PFSK-1 (cell line): ENCODE results near the gene SLCO3A1.

ENCODE experiments used
- FOXP2 ChIP-seq: optimal IDR thresholded peaks from 2 replicates; pipeline ENCODE3; 2011; ENCODE audit warnings: borderline replicate concordance, control low read depth, inconsistent platforms; ENCODE audit not compliant: insufficient read depth; ENCODE audit errors: extremely low read length, extremely low read depth
- POLR2AphosphoS5 ChIP-seq: IDR thresholded peaks from 2 replicates; pipeline ENCODE4 v1.6.1; 2012; ENCODE audit warnings: low read depth, mild to moderate bottlenecking, control low read depth, low read length, moderate library complexity
- SIN3A ChIP-seq: IDR thresholded peaks from 2 replicates; pipeline ENCODE4 v1.6.1; 2012; ENCODE audit warnings: mild to moderate bottlenecking, low read length, moderate library complexity, borderline replicate concordance; ENCODE audit not compliant: insufficient read depth
- TAF1 ChIP-seq: IDR thresholded peaks from 2 replicates; pipeline ENCODE4 v1.6.1; 2012; ENCODE audit warnings: low read length, control low read depth, borderline replicate concordance; ENCODE audit not compliant: insufficient read depth
- TF ChIP-seq, protein P1 (sequence below), 2 experiments: IDR thresholded peaks; 2 replicates each; pipeline versions ENCODE4 v1.6.1 to v1.8.0; 2011 to 2012; ENCODE audit warnings: low read depth in 2 of 2, low read length in 2 of 2, control low read depth in 1 of 2, inconsistent platforms in 1 of 2, mild to moderate bottlenecking in 1 of 2, moderate library complexity in 1 of 2; ENCODE audit not compliant: insufficient read depth in 1 of 2

Gene SLCO3A1

GRCh38 chr15:91975241-91975978, 121.9 kb downstream of the SLCO3A1 start:
- TF ChIP-seq, protein P1, sequence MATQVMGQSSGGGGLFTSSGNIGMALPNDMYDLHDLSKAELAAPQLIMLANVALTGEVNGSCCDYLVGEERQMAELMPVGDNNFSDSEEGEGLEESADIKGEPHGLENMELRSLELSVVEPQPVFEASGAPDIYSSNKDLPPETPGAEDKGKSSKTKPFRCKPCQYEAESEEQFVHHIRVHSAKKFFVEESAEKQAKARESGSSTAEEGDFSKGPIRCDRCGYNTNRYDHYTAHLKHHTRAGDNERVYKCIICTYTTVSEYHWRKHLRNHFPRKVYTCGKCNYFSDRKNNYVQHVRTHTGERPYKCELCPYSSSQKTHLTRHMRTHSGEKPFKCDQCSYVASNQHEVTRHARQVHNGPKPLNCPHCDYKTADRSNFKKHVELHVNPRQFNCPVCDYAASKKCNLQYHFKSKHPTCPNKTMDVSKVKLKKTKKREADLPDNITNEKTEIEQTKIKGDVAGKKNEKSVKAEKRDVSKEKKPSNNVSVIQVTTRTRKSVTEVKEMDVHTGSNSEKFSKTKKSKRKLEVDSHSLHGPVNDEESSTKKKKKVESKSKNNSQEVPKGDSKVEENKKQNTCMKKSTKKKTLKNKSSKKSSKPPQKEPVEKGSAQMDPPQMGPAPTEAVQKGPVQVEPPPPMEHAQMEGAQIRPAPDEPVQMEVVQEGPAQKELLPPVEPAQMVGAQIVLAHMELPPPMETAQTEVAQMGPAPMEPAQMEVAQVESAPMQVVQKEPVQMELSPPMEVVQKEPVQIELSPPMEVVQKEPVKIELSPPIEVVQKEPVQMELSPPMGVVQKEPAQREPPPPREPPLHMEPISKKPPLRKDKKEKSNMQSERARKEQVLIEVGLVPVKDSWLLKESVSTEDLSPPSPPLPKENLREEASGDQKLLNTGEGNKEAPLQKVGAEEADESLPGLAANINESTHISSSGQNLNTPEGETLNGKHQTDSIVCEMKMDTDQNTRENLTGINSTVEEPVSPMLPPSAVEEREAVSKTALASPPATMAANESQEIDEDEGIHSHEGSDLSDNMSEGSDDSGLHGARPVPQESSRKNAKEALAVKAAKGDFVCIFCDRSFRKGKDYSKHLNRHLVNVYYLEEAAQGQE (IDR thresholded peaks at IDR 0.05; ENCODE audit: insufficient read depth in 1 of 2, low read depth in 2 of 2, low read length in 2 of 2): no peak
- no peak for TF ChIP-seq FOXP2
- TF ChIP-seq TAF1: no peak
- TF ChIP-seq POLR2AphosphoS5: no peak
- TF ChIP-seq SIN3A: no peak

DNA sequence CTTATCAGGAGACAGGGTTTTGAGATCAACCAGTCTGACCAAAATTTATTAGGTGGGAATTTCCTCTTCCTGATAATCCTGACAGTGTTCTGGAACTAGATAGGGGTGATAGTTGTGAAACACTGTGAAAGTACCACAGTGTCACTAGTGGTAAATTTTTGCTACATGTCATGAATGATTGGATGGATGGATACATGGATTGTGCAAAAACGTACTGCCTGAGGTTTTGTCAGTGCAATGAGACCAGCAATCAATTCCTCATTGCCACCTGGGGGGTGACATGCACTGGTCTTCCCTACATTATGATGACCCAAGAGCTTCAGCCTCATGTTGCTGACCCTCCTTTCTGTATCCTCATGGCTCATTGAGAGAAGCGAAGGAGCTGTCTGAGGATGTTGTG, 123.5 kb downstream of the SLCO3A1 start:
- TF ChIP-seq POLR2AphosphoS5: no peak

DNA sequence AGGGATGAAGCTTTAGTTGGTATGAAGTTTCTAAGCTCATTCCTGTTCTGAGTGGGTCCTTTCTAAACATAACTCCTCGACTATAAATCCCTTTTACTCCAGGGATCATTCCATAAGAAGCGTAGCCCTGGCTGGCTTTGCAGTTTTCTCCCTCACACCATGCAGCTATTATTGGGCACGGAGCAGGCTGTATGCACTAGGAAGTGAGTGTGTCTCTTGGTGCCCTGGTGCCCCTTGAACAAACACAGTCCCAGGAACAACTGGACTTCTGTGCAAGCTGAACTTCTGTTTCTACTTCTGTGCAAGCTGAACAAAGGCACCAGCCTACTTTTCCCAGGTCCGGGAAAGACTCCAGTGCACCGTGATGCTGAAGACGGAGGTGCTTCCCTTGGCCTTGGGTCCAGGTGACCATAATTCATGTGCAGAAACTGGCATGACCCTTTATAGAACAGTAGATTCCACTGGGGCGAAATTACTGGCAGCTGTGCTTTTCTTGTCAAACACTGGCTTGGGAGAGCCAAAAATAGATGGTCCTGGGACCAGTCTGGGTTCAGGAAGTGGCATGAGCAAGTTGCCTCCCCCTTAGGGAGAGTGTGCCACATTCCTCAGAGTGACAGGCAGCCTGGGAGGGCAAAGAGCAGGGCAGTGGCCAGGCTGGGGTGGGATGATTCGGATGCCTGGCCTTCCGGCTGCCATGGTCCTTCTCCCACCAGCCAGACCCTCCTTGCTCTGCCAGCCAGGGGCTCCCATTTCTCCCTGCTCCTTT, 127.2 kb downstream of the SLCO3A1 start:
- TF ChIP-seq POLR2AphosphoS5: no peak
- TF ChIP-seq SIN3A: no peak
- TF ChIP-seq TAF1: no peak
- no peak for TF ChIP-seq FOXP2
- TF ChIP-seq, protein P1 (IDR thresholded peaks at IDR 0.05; ENCODE audit: insufficient read depth in 1 of 2, low read depth in 2 of 2, low read length in 2 of 2): no peak

DNA sequence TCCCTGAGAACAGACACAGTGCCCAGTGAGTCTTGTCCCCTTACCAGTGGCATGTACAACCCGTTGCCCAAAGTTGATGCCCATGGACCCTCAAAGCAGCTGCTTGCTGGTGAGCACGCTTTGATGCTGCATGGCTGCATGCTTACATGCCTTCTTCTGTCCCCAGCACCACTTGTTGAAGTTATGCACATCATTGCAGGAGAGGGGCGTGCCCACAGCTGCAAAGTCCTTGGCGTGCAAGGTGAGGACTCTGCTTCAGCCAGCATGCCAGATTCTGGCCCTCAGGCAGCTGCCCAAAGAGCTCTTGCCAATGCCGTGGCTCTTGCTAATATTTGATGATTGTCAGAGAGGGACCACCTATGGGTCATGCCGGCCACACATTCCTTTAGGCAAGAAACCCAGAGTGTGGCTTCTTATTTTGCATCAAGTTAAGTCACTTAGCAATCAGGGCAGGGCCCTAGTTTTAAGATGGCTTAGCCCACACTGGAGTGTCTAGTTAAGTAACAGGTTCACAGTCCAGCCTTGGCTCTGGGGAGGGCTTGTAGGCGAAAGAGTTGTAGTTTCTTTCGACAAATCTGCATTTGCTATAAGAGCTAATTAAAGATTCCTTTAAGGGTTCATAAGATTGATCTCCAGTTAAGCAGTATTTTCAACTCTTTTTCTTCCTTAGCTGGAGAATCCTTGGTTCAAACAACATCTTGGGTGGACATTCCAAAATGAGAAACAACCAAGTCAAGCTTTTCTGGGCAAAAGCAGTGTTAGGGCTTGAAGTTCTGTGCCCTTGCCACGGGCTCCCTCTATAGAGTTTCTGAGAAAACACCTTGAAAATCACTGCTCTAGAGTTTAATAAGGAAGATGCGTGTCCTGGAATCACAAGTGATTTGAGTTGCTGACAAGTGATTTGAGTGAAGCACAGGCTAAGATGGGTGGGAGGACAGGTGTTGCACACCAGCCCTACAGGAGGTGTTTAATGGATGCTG, 128.6 kb downstream of the SLCO3A1 start:
- no peak for TF ChIP-seq TAF1
- no peak for TF ChIP-seq FOXP2
- TF ChIP-seq SIN3A: no peak
- TF ChIP-seq POLR2AphosphoS5: no peak
- TF ChIP-seq, protein P1 (IDR thresholded peaks at IDR 0.05; ENCODE audit: insufficient read depth in 1 of 2, low read depth in 2 of 2, low read length in 2 of 2): no peak

DNA sequence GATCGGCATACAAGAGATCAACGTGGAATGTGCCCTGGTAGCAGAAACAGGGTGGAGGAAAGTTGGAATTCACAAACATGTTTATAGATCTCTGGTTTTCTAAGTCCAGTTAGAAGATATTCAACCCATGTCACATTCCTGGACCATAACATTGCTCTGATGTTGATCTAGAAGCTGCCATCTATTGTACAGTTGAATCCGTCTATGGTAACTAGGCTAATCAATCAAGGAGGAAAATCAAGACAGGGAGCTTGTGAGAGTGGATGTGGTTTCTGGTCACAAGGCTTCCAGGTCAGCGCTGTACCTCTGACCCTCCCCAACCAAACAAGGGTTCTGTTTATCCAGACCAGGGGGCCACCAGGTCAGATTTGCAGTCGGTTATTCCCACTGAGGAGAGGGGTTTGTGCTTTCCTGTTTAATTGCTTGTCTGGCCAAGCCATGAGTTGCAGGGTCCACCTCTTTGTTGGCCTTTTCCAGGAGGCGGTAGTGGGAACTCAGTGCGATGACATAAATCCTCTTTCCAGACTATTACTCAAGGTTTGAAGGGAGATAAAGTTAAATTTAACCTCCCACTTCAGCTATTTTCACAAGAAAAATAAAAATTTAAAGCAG, 130.3 kb downstream of the SLCO3A1 start:
- TF ChIP-seq, protein P1 (IDR thresholded peaks at IDR 0.05; ENCODE audit: insufficient read depth in 1 of 2, low read depth in 2 of 2, low read length in 2 of 2): no peak
- TF ChIP-seq TAF1: no peak
